Liver (tissue), 9 donors: ENCODE data around the gene CDH20. TPM values are rescaled to one million over a fixed set of nuclear protein-coding genes. Genes with fewer than 3 reads are reported as not detected.
A peak's percentile ranks its signal among the peaks of the same experiment; 100 is the strongest.

ENCODE experiments used
- DNase-seq: peaks from one replicate; pipeline ENCODE4 v3.0.0-alpha.2; 2017; ENCODE audit warnings: low spot score
- H3K27ac ChIP-seq, 2 donors: one replicate each; pipeline ENCODE4 v1.7.0; 2013; ENCODE audit warnings: inconsistent platforms in 2 of 2, low read length in 2 of 2, control low read depth in 1 of 2, low read depth in 1 of 2, mild to moderate bottlenecking in 1 of 2
- H3K27me3 ChIP-seq, 4 donors: one replicate each; pipeline versions ENCODE4 v1.6.1 to v1.7.0; 2013; ENCODE audit warnings: low read length in 3 of 4, inconsistent platforms in 1 of 4, mild to moderate bottlenecking in 1 of 4, moderate library complexity in 1 of 4; ENCODE audit not compliant: control insufficient read depth in 4 of 4, insufficient read depth in 4 of 4
- H3K36me3 ChIP-seq, 4 donors: one replicate each; pipeline versions ENCODE4 v1.6.1 to v1.7.0; 2013; ENCODE audit warnings: low read length in 3 of 4, mild to moderate bottlenecking in 3 of 4, low read depth in 1 of 4, moderate library complexity in 1 of 4; ENCODE audit not compliant: control insufficient read depth in 4 of 4, insufficient read depth in 3 of 4
- H3K4me1 ChIP-seq, 4 donors: one replicate each; pipeline versions ENCODE4 v1.6.1 to v1.7.0; 2013; ENCODE audit warnings: low read length in 3 of 4, mild to moderate bottlenecking in 3 of 4, moderate library complexity in 1 of 4; ENCODE audit not compliant: control insufficient read depth in 4 of 4, insufficient read depth in 4 of 4
- H3K4me3 ChIP-seq, 3 donors: one replicate each; pipeline versions ENCODE4 v1.6.1 to v1.7.0; 2013; ENCODE audit warnings: low read length in 3 of 3, control low read depth in 1 of 3, low read depth in 1 of 3, mild to moderate bottlenecking in 1 of 3
- H3K9ac ChIP-seq, 2 donors: one replicate each; pipeline ENCODE4 v1.7.0; 2013; ENCODE audit warnings: low read length in 2 of 2, mild to moderate bottlenecking in 2 of 2, moderate library complexity in 2 of 2, control low read depth in 1 of 2, low read depth in 1 of 2
- H3K9me3 ChIP-seq, 4 donors: one replicate each; pipeline versions ENCODE4 v1.6.1 to v1.7.0; 2013; ENCODE audit warnings: low read length in 3 of 4; ENCODE audit not compliant: control insufficient read depth in 4 of 4
- ATF3 ChIP-seq: IDR thresholded peaks from 2 replicates; pipeline ENCODE4 v1.6.1; 2016; ENCODE audit warnings: antibody characterized with exemption
- CTCF ChIP-seq: fragments of 150-350 bp; IDR thresholded peaks from 2 replicates; pipeline ENCODE4 v1.5.1; 2017; ENCODE audit warnings: improper control_type of control experiment, low read depth, low read length; ENCODE audit not compliant: missing input control
- EGR1 ChIP-seq, 2 donors: IDR thresholded peaks; 2 replicates each; pipeline ENCODE4 v1.6.1; 2016 to 2018; ENCODE audit warnings: antibody characterized with exemption in 2 of 2, low read depth in 2 of 2
- FOXA1 ChIP-seq: IDR thresholded peaks from 2 replicates; pipeline ENCODE4 v1.6.1; 2016; ENCODE audit warnings: antibody characterized with exemption
- FOXA2 ChIP-seq: IDR thresholded peaks from 2 replicates; pipeline ENCODE4 v1.6.1; 2016; ENCODE audit warnings: antibody characterized with exemption
- GABPA ChIP-seq, 2 donors: IDR thresholded peaks in 1 of 2; conservative IDR thresholded peaks in 1 of 2; 2 replicates each; pipeline ENCODE4 v1.6.1; 2016; ENCODE audit warnings: antibody characterized with exemption in 2 of 2, mild to moderate bottlenecking in 1 of 2, moderate library complexity in 1 of 2
- HNF4A ChIP-seq, 2 donors: conservative IDR thresholded peaks; 2 replicates each; pipeline ENCODE4 v1.6.1; 2016; ENCODE audit warnings: antibody characterized with exemption in 2 of 2, mild to moderate bottlenecking in 2 of 2
- HNF4G ChIP-seq: IDR thresholded peaks from 2 replicates; pipeline ENCODE4 v1.6.1; 2016; ENCODE audit warnings: antibody characterized with exemption
- JUND ChIP-seq, 2 donors: IDR thresholded peaks; 2 replicates each; pipeline ENCODE4 v1.6.1; 2016; ENCODE audit warnings: antibody characterized with exemption in 2 of 2
- MAX ChIP-seq: IDR thresholded peaks from 2 replicates; pipeline ENCODE4 v1.6.1; 2016; ENCODE audit warnings: antibody characterized with exemption
- NR2F2 ChIP-seq: IDR thresholded peaks from 2 replicates; pipeline ENCODE4 v1.6.1; 2016; ENCODE audit warnings: antibody characterized with exemption
- RAD21 ChIP-seq, 2 donors: IDR thresholded peaks; 2 replicates each; pipeline ENCODE4 v1.6.1; 2016; ENCODE audit warnings: antibody characterized with exemption in 2 of 2, mild to moderate bottlenecking in 2 of 2
- REST ChIP-seq: IDR thresholded peaks from 2 replicates; pipeline ENCODE4 v1.6.1; 2016; ENCODE audit warnings: antibody characterized with exemption, mild to moderate bottlenecking
- RXRA ChIP-seq, 2 donors: IDR thresholded peaks; 2 replicates each; pipeline ENCODE4 v1.6.1; 2017 to 2018; ENCODE audit warnings: antibody characterized with exemption in 2 of 2, mild to moderate bottlenecking in 1 of 2
- SP1 ChIP-seq: IDR thresholded peaks from 2 replicates; pipeline ENCODE4 v1.6.1; 2018; ENCODE audit warnings: antibody characterized with exemption, mild to moderate bottlenecking
- TAF1 ChIP-seq: conservative IDR thresholded peaks from 2 replicates; pipeline ENCODE4 v1.6.1; 2016; ENCODE audit warnings: antibody characterized with exemption, mild to moderate bottlenecking
- YY1 ChIP-seq: IDR thresholded peaks from 2 replicates; pipeline ENCODE4 v1.6.1; 2016; ENCODE audit warnings: antibody characterized with exemption, mild to moderate bottlenecking
- ZBTB33 ChIP-seq: IDR thresholded peaks from 2 replicates; pipeline ENCODE4 v1.6.1; 2016; ENCODE audit warnings: antibody characterized with exemption
- WGBS: extraction: QIAGEN DNeasy Blood & Tissue Kit; methylation state at CpG from one replicate; pipeline ENCODE4 v1.1.7; 2013; 5-methylcytosine and 5-hydroxymethylcytosine counted together
- polyA plus RNA-seq, 2 donors: library from polyadenylated mRNA; stranded (reverse) in 1 of 2; unstranded in 1 of 2; fragments of 200-250 nt in 1 of 2; fragments of >200 nt in 1 of 2; fragmentation: Nextera tagmentation in 1 of 2; extraction: Ambion mirVana in 1 of 2; gene quantifications; one replicate each; pipeline versions ENCODE4 v1.2.1 to v1.2.3, GENCODE V29; 2013 to 2015
- total RNA-seq, 2 donors: library from RNA; depleted of rRNA; stranded (reverse); fragments of >200 nt; gene quantifications; one replicate each; pipeline ENCODE4 v1.2.3, GENCODE V29; 2014
- donor health status: healthy.
- donor health status: healthy.
- donor health status: healthy.
- donor health status: healthy.
- donor health status: healthy.

Gene CDH20
- total and polyA plus RNA-seq, 4 donors: 0.08 to 0.11 (median 0.09) TPM; not detected in 1

- peaks cover 2 to 12% (median 8%) of the 10 kb centered on the region in 4 donors for H3K4me1 ChIP-seq
- no peak overlapping the region for H3K27ac ChIP-seq
- WGBS: 3% methylated on average over 73 of the region's 73 CpGs
- no peak overlapping the region for H3K9ac ChIP-seq
- H3K27me3 ChIP-seq: peaks cover 0 to 14% (median 3%) of the 10 kb centered on the region in 4 donors
- no peaks in the 10 kb centered on the region for H3K9me3 ChIP-seq
- no peaks in the 10 kb centered on the region for H3K36me3 ChIP-seq
- TF ChIP-seq REST (no peak), RAD21 (IDR thresholded peaks at IDR 0.05) (no peak), SP1 (no peak), ZBTB33 (no peak), JUND (IDR thresholded peaks at IDR 0.05) (no peak), ATF3 (no peak), YY1 (no peak), GABPA (IDR thresholded peaks at IDR 0.05 in 1 of 2, conservative IDR thresholded peaks at IDR 0.05 in 1 of 2) (no peak), MAX (no peak), FOXA1 (no peak), HNF4A (conservative IDR thresholded peaks at IDR 0.05) (no peak), TAF1 (no peak), EGR1 (IDR thresholded peaks at IDR 0.05; ENCODE audit: low read depth in 2 of 2) (no peak), FOXA2 (no peak), NR2F2 (no peak), HNF4G (no peak), RXRA (IDR thresholded peaks at IDR 0.05) (no peak), CTCF (no peak)
- peak overlapping the region in 1 of 3 donors; percentile 26 for H3K4me3 ChIP-seq
- no peak for DNase-seq
Measured at GRCh38 chr18:61333746-61334490, 688 bp downstream of the CDH20 start.
